ENCODE measurements around the gene ESR2.

ESR2 gene

DNA sequence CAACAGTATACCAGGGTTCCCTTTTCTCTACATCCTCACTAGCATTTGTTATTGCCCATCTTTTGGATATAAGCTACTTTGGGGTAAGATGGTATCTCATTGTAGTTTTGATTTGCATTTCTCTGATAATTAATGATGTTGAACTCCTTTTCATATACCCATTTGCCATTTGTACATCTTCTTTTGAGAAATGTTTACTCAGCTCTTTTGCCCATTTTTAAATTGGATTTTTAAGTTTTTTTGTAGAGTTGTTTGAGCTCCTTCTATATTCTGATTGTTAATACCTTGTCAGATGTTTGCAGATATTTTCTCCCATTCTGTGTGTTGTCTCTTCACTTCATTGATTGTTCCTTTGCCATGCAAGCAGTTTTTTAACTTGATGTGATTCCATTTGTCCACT, 22.2 kb downstream of the ESR2 start:
- H3K9me3 ChIP-seq (ENCODE audit: control insufficient read depth in 5 of 5, low read length in 5 of 5) = no peaks in the 10 kb centered on the region
- H3K9ac ChIP-seq (ENCODE audit: low read length in 5 of 5) = no peak overlapping the region
- H3K36me3 ChIP-seq (ENCODE audit: control insufficient read depth in 5 of 5, insufficient read depth in 5 of 5, low read length in 5 of 5) = peaks cover 0 to 4% (median 0%) of the 10 kb centered on the region in 5 donors
- no peaks in the 10 kb centered on the region for H3K27me3 ChIP-seq (ENCODE audit: control insufficient read depth in 5 of 5, insufficient read depth in 4 of 5, low read length in 5 of 5)
- H3K4me3 ChIP-seq (ENCODE audit: low read depth in 1 of 5, low read length in 5 of 5) = no peak overlapping the region
- H3K27ac ChIP-seq (ENCODE audit: low read depth, low read length) = no peak overlapping the region
- no peaks in the 10 kb centered on the region for H3K4me1 ChIP-seq (ENCODE audit: control insufficient read depth in 5 of 5, insufficient read depth in 5 of 5, low read length in 5 of 5)

DNA sequence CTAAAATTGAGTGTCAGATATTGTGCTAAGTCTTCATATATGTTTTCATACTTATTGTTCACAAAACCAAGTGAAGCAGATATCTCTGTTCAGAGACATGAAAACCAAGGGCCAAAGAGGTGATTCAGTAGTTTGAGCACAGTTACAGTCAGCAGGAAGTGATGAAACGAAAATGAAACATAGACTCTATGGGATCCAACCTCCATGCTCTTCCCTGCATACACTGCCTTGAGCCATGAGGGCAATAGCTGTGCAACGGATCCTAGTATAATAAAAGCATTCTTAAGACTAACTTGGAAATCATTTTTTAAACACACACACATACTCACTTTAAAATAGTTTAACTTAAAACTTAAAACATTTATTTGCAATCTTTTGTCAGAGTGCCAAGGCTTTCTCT, 27.9 kb downstream of the ESR2 start:
- Histone ChIP-seq H3K9ac (ENCODE audit: low read length in 5 of 5) (no peak overlapping the region), H3K9me3 (ENCODE audit: control insufficient read depth in 5 of 5, low read length in 5 of 5) (no peaks in the 10 kb centered on the region), H3K4me1 (ENCODE audit: control insufficient read depth in 5 of 5, insufficient read depth in 5 of 5, low read length in 5 of 5) (no peaks in the 10 kb centered on the region), H3K4me3 (ENCODE audit: low read depth in 1 of 5, low read length in 5 of 5) (no peak overlapping the region), H3K27ac (ENCODE audit: low read depth, low read length) (no peak overlapping the region), H3K36me3 (ENCODE audit: control insufficient read depth in 5 of 5, insufficient read depth in 5 of 5, low read length in 5 of 5) (peaks cover 0 to 4% (median 0%) of the 10 kb centered on the region in 5 donors), H3K27me3 (ENCODE audit: control insufficient read depth in 5 of 5, insufficient read depth in 4 of 5, low read length in 5 of 5) (no peaks in the 10 kb centered on the region)

DNA sequence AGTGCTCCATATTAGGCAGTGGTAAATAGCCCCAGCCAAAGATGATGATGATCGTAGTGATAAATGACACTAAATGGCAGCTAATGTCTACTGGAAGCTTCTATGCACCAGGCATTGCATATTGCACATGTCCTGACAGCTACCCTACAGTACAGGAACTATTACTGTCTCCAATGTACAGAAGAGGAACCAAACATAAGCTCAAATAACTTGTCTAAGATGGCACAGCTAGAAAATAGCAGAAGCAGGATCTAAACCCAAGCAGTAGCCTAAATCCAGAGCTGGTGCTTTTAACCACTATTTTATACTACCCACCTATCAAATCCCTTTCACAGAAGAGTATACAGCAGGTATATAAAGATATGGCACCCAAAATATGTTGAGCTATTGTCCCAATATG, 28.9 kb downstream of the ESR2 start:
- Histone ChIP-seq H3K27ac (ENCODE audit: low read depth, low read length) (no peak overlapping the region), H3K36me3 (ENCODE audit: control insufficient read depth in 5 of 5, insufficient read depth in 5 of 5, low read length in 5 of 5) (peaks cover 0 to 4% (median 0%) of the 10 kb centered on the region in 5 donors), H3K4me1 (ENCODE audit: control insufficient read depth in 5 of 5, insufficient read depth in 5 of 5, low read length in 5 of 5) (no peaks in the 10 kb centered on the region), H3K27me3 (ENCODE audit: control insufficient read depth in 5 of 5, insufficient read depth in 4 of 5, low read length in 5 of 5) (no peaks in the 10 kb centered on the region), H3K9me3 (ENCODE audit: control insufficient read depth in 5 of 5, low read length in 5 of 5) (no peaks in the 10 kb centered on the region), H3K4me3 (ENCODE audit: low read depth in 1 of 5, low read length in 5 of 5) (no peak overlapping the region), H3K9ac (ENCODE audit: low read length in 5 of 5) (no peak overlapping the region)

DNA sequence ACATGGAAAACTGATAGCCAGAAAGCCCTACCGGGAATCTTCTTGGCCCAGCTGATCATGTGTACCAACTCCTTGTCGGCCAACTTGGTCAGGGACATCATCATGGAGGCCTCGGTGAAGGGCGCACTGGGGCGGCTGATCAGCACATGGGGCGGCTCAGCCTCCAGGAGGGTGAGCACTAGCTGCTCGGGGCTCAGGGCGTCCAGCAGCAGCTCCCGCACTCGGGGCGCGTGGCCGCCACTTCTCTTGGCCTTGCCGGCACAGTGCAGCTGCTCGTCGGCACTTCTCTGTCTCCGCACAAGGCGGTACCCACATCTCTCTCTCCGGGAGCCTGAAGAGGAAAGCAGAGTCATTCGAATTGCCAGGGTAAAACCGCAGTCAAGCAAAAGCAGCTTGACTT, 33.8 kb downstream of the ESR2 start:
- no peak overlapping the region for H3K4me3 ChIP-seq (ENCODE audit: low read depth in 1 of 5, low read length in 5 of 5)
- peaks cover 0 to 10% (median 3%) of the 10 kb centered on the region in 5 donors for H3K4me1 ChIP-seq (ENCODE audit: control insufficient read depth in 5 of 5, insufficient read depth in 5 of 5, low read length in 5 of 5)
- no peaks in the 10 kb centered on the region for H3K9me3 ChIP-seq (ENCODE audit: control insufficient read depth in 5 of 5, low read length in 5 of 5)
- H3K36me3 ChIP-seq (ENCODE audit: control insufficient read depth in 5 of 5, insufficient read depth in 5 of 5, low read length in 5 of 5) = peaks cover 0 to 7% (median 0%) of the 10 kb centered on the region in 5 donors
- no peaks in the 10 kb centered on the region for H3K27me3 ChIP-seq (ENCODE audit: control insufficient read depth in 5 of 5, insufficient read depth in 4 of 5, low read length in 5 of 5)
- H3K27ac ChIP-seq (ENCODE audit: low read depth, low read length) = no peak overlapping the region
- H3K9ac ChIP-seq (ENCODE audit: low read length in 5 of 5) = no peak overlapping the region

DNA sequence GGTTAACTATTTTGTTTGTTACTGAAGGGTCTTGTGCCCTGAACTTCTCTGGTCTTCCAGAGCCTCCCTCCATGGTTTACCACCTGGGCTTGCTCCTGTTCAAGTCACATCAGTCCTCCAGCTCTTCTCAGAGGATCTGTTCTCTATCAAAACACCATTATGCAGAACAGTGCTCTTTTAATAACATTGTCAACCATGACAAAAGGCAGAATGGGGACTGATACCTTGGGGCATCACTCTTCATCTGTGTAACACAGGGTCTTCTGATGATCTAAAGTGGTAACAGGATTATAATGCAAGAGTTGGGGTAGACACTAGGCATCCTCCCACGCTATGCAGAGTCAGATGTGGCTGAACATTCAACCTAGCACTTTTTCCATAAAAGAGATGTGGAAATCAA, 38.4 kb downstream of the ESR2 start:
- H3K27ac ChIP-seq (ENCODE audit: low read depth, low read length) = no peak overlapping the region
- H3K27me3 ChIP-seq (ENCODE audit: control insufficient read depth in 5 of 5, insufficient read depth in 4 of 5, low read length in 5 of 5) = no peaks in the 10 kb centered on the region
- no peak overlapping the region for H3K4me3 ChIP-seq (ENCODE audit: low read depth in 1 of 5, low read length in 5 of 5)
- peaks cover 0 to 7% (median 0%) of the 10 kb centered on the region in 5 donors for H3K36me3 ChIP-seq (ENCODE audit: control insufficient read depth in 5 of 5, insufficient read depth in 5 of 5, low read length in 5 of 5)
- peaks cover 0 to 10% (median 3%) of the 10 kb centered on the region in 5 donors for H3K4me1 ChIP-seq (ENCODE audit: control insufficient read depth in 5 of 5, insufficient read depth in 5 of 5, low read length in 5 of 5)
- H3K9ac ChIP-seq (ENCODE audit: low read length in 5 of 5) = no peak overlapping the region
- H3K9me3 ChIP-seq (ENCODE audit: control insufficient read depth in 5 of 5, low read length in 5 of 5) = no peaks in the 10 kb centered on the region

DNA sequence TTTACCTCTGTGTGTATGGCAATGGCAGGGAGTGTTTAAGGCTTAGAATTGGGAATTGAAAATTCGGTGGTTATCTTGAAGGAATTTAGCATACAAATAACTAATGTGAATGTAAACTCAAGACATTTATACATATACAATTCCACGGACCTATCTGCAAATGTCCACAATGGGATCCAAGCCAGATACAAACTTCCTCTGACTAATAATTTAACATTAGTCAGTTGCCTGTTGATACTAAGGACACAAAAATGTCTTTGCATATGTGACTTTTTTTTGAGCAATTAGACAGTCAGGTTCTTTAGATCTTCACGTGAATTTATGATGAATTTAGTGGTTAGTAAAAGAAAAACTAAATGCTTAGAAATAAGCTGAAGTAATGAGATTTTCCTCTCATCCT, 40.5 kb downstream of the ESR2 start:
- no peak overlapping the region for H3K4me3 ChIP-seq (ENCODE audit: low read depth in 1 of 5, low read length in 5 of 5)
- no peaks in the 10 kb centered on the region for H3K27me3 ChIP-seq (ENCODE audit: control insufficient read depth in 5 of 5, insufficient read depth in 4 of 5, low read length in 5 of 5)
- H3K9me3 ChIP-seq (ENCODE audit: control insufficient read depth in 5 of 5, low read length in 5 of 5) = no peaks in the 10 kb centered on the region
- H3K36me3 ChIP-seq (ENCODE audit: control insufficient read depth in 5 of 5, insufficient read depth in 5 of 5, low read length in 5 of 5) = peaks cover 0 to 7% (median 0%) of the 10 kb centered on the region in 5 donors
- H3K9ac ChIP-seq (ENCODE audit: low read length in 5 of 5) = no peak overlapping the region
- peaks cover 0 to 3% (median under 1%) of the 10 kb centered on the region in 5 donors for H3K4me1 ChIP-seq (ENCODE audit: control insufficient read depth in 5 of 5, insufficient read depth in 5 of 5, low read length in 5 of 5)
- no peak overlapping the region for H3K27ac ChIP-seq (ENCODE audit: low read depth, low read length)

DNA sequence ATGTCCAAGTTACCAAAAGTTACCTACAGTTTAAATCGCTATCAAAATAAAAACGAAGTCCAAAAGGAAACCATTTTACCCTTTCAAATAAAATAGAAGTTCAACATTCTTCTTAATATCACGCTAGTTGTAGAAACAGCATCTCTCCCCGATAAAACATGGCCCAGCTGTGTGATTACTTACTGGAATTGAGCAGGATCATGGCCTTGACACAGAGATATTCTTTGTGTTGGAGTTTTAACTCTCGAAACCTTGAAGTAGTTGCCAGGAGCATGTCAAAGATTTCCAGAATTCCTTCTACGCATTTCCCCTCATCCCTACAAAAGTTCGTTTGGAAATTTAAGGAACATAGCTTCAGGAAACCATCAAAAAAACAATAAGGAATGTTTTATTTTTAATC, 44.8 kb downstream of the ESR2 start:
- H3K27me3 ChIP-seq (ENCODE audit: control insufficient read depth in 5 of 5, insufficient read depth in 4 of 5, low read length in 5 of 5) = no peaks in the 10 kb centered on the region
- no peaks in the 10 kb centered on the region for H3K36me3 ChIP-seq (ENCODE audit: control insufficient read depth in 5 of 5, insufficient read depth in 5 of 5, low read length in 5 of 5)
- H3K9me3 ChIP-seq (ENCODE audit: control insufficient read depth in 5 of 5, low read length in 5 of 5) = no peaks in the 10 kb centered on the region
- H3K9ac ChIP-seq (ENCODE audit: low read length in 5 of 5) = no peak overlapping the region
- H3K4me1 ChIP-seq (ENCODE audit: control insufficient read depth in 5 of 5, insufficient read depth in 5 of 5, low read length in 5 of 5) = peaks cover 0 to 3% (median 0%) of the 10 kb centered on the region in 5 donors
- no peak overlapping the region for H3K4me3 ChIP-seq (ENCODE audit: low read depth in 1 of 5, low read length in 5 of 5)
- H3K27ac ChIP-seq (ENCODE audit: low read depth, low read length) = no peak overlapping the region

DNA sequence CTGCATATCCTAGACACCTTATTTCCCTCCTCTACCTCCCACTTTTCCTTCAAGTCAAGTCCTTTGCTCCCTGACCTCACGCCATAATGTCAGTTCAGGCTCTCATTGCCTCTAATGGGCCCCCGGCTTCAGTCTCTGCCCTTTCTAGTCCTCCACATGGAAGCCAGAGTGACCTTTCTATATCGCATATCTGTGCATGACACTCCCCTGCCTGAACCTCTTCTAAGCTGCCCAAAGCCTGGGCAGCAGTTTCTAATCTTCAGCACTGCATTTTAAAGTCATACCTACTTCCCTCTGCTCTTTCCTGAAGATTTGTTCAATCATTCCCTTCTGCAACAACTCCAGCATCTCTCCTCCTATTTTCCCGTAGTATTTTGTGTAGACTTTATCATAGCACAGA, 45.5 kb downstream of the ESR2 start:
- H3K9me3 ChIP-seq (ENCODE audit: control insufficient read depth in 5 of 5, low read length in 5 of 5) = no peaks in the 10 kb centered on the region
- peaks cover 0 to 6% (median 0%) of the 10 kb centered on the region in 5 donors for H3K4me1 ChIP-seq (ENCODE audit: control insufficient read depth in 5 of 5, insufficient read depth in 5 of 5, low read length in 5 of 5)
- H3K27ac ChIP-seq (ENCODE audit: low read depth, low read length) = no peak overlapping the region
- H3K36me3 ChIP-seq (ENCODE audit: control insufficient read depth in 5 of 5, insufficient read depth in 5 of 5, low read length in 5 of 5) = no peaks in the 10 kb centered on the region
- H3K9ac ChIP-seq (ENCODE audit: low read length in 5 of 5) = no peak overlapping the region
- no peaks in the 10 kb centered on the region for H3K27me3 ChIP-seq (ENCODE audit: control insufficient read depth in 5 of 5, insufficient read depth in 4 of 5, low read length in 5 of 5)
- H3K4me3 ChIP-seq (ENCODE audit: low read depth in 1 of 5, low read length in 5 of 5) = no peak overlapping the region

DNA sequence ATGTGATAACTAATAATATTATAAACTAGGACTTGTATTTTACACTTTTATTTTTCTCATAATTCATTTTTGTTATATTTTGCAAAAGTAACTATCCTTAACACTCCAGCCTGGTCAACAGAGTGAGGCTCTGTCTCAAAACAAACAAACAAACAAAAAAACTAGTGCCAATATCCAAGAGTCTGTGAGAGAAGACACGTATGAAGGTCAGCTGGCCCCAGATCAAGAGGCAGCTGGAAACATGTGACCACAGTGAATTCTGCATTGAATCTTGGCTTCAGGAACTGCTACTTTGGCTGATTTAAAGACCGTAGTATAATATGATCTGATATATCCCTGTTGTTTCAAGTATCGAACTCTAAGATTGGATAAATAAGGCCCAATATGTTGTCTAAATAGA, 47.0 kb downstream of the ESR2 start:
- Histone ChIP-seq H3K36me3 (ENCODE audit: control insufficient read depth in 5 of 5, insufficient read depth in 5 of 5, low read length in 5 of 5) (no peaks in the 10 kb centered on the region), H3K27me3 (ENCODE audit: control insufficient read depth in 5 of 5, insufficient read depth in 4 of 5, low read length in 5 of 5) (no peaks in the 10 kb centered on the region), H3K4me1 (ENCODE audit: control insufficient read depth in 5 of 5, insufficient read depth in 5 of 5, low read length in 5 of 5) (peaks cover 0 to 6% (median 0%) of the 10 kb centered on the region in 5 donors), H3K4me3 (ENCODE audit: low read depth in 1 of 5, low read length in 5 of 5) (no peak overlapping the region), H3K9me3 (ENCODE audit: control insufficient read depth in 5 of 5, low read length in 5 of 5) (no peaks in the 10 kb centered on the region), H3K9ac (ENCODE audit: low read length in 5 of 5) (no peak overlapping the region), H3K27ac (ENCODE audit: low read depth, low read length) (no peak overlapping the region)

DNA sequence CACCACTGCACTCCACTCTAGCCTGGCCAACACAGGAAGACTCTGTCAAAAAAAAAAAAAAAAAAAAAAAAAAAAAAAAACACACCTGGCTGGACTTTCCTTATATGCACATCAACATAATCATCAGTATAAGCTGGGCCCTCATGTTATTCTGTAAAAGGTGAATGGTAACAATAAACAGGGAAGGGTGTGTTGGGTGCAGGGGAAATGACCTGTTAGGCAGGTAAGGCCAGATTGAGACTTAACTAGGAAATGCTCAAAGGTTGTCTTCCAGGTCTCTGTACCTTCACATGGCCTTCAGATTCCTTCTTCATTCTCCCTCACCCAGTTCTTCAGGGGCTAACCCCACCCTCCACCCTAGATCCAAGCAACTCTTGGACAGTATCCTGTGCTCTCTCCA, 47.5 kb downstream of the ESR2 start:
- Histone ChIP-seq H3K4me3 (ENCODE audit: low read depth in 1 of 5, low read length in 5 of 5) (no peak overlapping the region), H3K9ac (ENCODE audit: low read length in 5 of 5) (no peak overlapping the region)

DNA sequence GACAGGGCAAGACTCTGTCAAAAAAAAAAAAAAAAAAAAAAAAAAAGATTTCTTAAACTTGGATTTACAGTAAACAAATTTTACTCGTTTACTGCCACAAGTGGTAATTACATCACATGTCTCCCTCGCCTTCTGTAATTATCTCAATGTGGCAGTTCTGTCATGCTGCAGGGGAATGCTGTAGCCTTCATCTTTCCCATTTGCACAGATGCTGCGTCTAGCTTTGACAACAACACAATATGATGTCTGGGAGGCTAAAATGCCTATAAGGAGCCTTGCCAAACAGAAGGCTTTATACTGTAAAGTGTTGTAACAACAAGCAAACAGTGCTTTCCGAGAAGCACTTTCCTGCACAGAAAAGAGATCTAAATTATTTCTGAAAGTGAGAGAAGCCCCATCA, 48.7 kb downstream of the ESR2 start:
- no peak overlapping the region for H3K4me3 ChIP-seq (ENCODE audit: low read depth in 1 of 5, low read length in 5 of 5)

More for the DNA sequence above, 47.5 kb downstream of the ESR2 start:
- Histone ChIP-seq H3K36me3 (ENCODE audit: control insufficient read depth in 5 of 5, insufficient read depth in 5 of 5, low read length in 5 of 5) (no peaks in the 10 kb centered on the region), H3K9me3 (ENCODE audit: control insufficient read depth in 5 of 5, low read length in 5 of 5) (no peaks in the 10 kb centered on the region), H3K27ac (ENCODE audit: low read depth, low read length) (no peak overlapping the region), H3K27me3 (ENCODE audit: control insufficient read depth in 5 of 5, insufficient read depth in 4 of 5, low read length in 5 of 5) (no peaks in the 10 kb centered on the region), H3K4me1 (ENCODE audit: control insufficient read depth in 5 of 5, insufficient read depth in 5 of 5, low read length in 5 of 5) (peaks cover 0 to 6% (median 0%) of the 10 kb centered on the region in 5 donors)

More for the DNA sequence above, 48.7 kb downstream of the ESR2 start:
- Histone ChIP-seq H3K27ac (ENCODE audit: low read depth, low read length) (no peak overlapping the region), H3K4me1 (ENCODE audit: control insufficient read depth in 5 of 5, insufficient read depth in 5 of 5, low read length in 5 of 5) (peaks cover 0 to 6% (median 0%) of the 10 kb centered on the region in 5 donors), H3K27me3 (ENCODE audit: control insufficient read depth in 5 of 5, insufficient read depth in 4 of 5, low read length in 5 of 5) (no peaks in the 10 kb centered on the region), H3K9ac (ENCODE audit: low read length in 5 of 5) (no peak overlapping the region), H3K9me3 (ENCODE audit: control insufficient read depth in 5 of 5, low read length in 5 of 5) (no peaks in the 10 kb centered on the region), H3K36me3 (ENCODE audit: control insufficient read depth in 5 of 5, insufficient read depth in 5 of 5, low read length in 5 of 5) (no peaks in the 10 kb centered on the region)

Data from subcutaneous abdominal adipose tissue (tissue), 5 donors.